H1 (cell line): ENCODE measurements around the gene RNF13. TPM values are rescaled to one million over a fixed set of nuclear protein-coding genes. Genes with fewer than 3 reads are reported as not detected.
A peak's percentile ranks its signal among the peaks of the same experiment; 100 is the strongest.

Source experiments
- ASH2L ChIP-seq: fragments of 200-600, 300-600 bp; sonication (generic); IDR thresholded peaks from one replicate; pipeline ENCODE4 v1.7.1; 2017; ENCODE audit warnings: low read length
- CREB1 ChIP-seq: IDR thresholded peaks from 2 replicates; pipeline ENCODE4 v1.6.1; 2012; ENCODE audit warnings: inconsistent platforms
- EP300 ChIP-seq, 2 experiments: IDR thresholded peaks; 1 replicate in 1 of 2; 2 replicates in 1 of 2; pipeline ENCODE4 v1.6.1; 2011 to 2012; ENCODE audit warnings: low read depth in 2 of 2, low read length in 2 of 2, mild to moderate bottlenecking in 2 of 2, borderline replicate concordance in 1 of 2, inconsistent platforms in 1 of 2, moderate library complexity in 1 of 2
- EZH2 ChIP-seq: fragments of 200-600 bp; sonication (generic); IDR thresholded peaks from 2 replicates; pipeline ENCODE4 v1.7.1; 2012; ENCODE audit warnings: low read depth, mild to moderate bottlenecking, moderate library complexity, low read length, inconsistent platforms; ENCODE audit not compliant: severe bottlenecking
- FOSL1 ChIP-seq: IDR thresholded peaks from 2 replicates; pipeline ENCODE4 v1.6.1; 2011; ENCODE audit warnings: mild to moderate bottlenecking, low read depth, low read length, moderate library complexity; ENCODE audit not compliant: insufficient read depth
- GTF2F1 ChIP-seq: IDR thresholded peaks from 2 replicates; pipeline ENCODE4 v1.6.1; 2012; ENCODE audit warnings: low read depth, low read length, improper control_type of control experiment, borderline replicate concordance
- HDAC2 ChIP-seq, 2 experiments: fragments of 300-600 bp in 1 of 2; sonication (generic) in 1 of 2; IDR thresholded peaks; 2 replicates each; pipeline ENCODE4 v1.6.1; 2011 to 2012; ENCODE audit warnings: low read depth in 2 of 2, low read length in 2 of 2, mild to moderate bottlenecking in 2 of 2, moderate library complexity in 2 of 2, borderline replicate concordance in 1 of 2, inconsistent platforms in 1 of 2
- KDM4A ChIP-seq: IDR thresholded peaks from one replicate; pipeline ENCODE4 v1.7.1; 2012; ENCODE audit warnings: low read depth, mild to moderate bottlenecking, moderate library complexity, low read length, inconsistent platforms; ENCODE audit not compliant: severe bottlenecking
- KDM5A ChIP-seq: fragments of 200-600 bp; IDR thresholded peaks from 2 replicates; pipeline ENCODE4 v1.7.1; 2012; ENCODE audit warnings: mild to moderate bottlenecking, low read length, inconsistent platforms, mixed read lengths
- MAFK ChIP-seq: IDR thresholded peaks from 2 replicates; pipeline ENCODE4 v1.6.1; 2012; ENCODE audit warnings: low read depth, mild to moderate bottlenecking, improper control_type of control experiment, low read length
- PHF8 ChIP-seq: fragments of 200-600 bp; sonication (generic); conservative IDR thresholded peaks from 2 replicates; pipeline ENCODE4 v1.7.1; 2012; ENCODE audit warnings: low read depth, mild to moderate bottlenecking, inconsistent platforms, low read length, moderate library complexity
- POLR2AphosphoS5 ChIP-seq: IDR thresholded peaks from 2 replicates; pipeline ENCODE4 v1.6.1; 2011; ENCODE audit warnings: low read depth, low read length
- SP1 ChIP-seq: IDR thresholded peaks from 2 replicates; pipeline ENCODE4 v1.6.1; 2011; ENCODE audit warnings: low read depth, low read length
- SP4 ChIP-seq: IDR thresholded peaks from 2 replicates; pipeline ENCODE4 v1.6.1; 2012; ENCODE audit warnings: low read length, inconsistent platforms
- SRF ChIP-seq: IDR thresholded peaks from 2 replicates; pipeline ENCODE4 v1.6.1; 2011; ENCODE audit warnings: mild to moderate bottlenecking, low read depth, low read length, moderate library complexity
- TBP ChIP-seq: IDR thresholded peaks from 2 replicates; pipeline ENCODE4 v1.6.1; 2011; ENCODE audit warnings: low read depth, low read length, improper control_type of control experiment
- TEAD4 ChIP-seq: IDR thresholded peaks from 2 replicates; pipeline ENCODE4 v1.6.1; 2012; ENCODE audit warnings: low read depth, low read length, inconsistent platforms, mixed read lengths
- polyA plus RNA-seq, 7 experiments: library from polyadenylated mRNA; depleted of rRNA in 3 of 7; stranded (reverse) in 5 of 7; unstranded in 2 of 7; fragments of >200 nt in 5 of 7; fragments of 200-250 nt in 2 of 7; gene quantifications; 1 replicate in 5 of 7; 2 replicates in 1 of 7; 4 replicates in 1 of 7; pipeline versions ENCODE4 v1.2.1 to v1.2.3, GENCODE V29; 2011 to 2013; ENCODE audit warnings: missing spikeins in 2 of 7, mixed read lengths in 2 of 7
- total RNA-seq: library from RNA; stranded (reverse); fragmentation: NEBNext Ultra II Directional; extraction: Animal tissue kit (Norgen Biotek cat#: 25700); gene quantifications from 2 replicates; pipeline ENCODE4 v1.2.1, GENCODE V29; 2021
- TF ChIP-seq, protein P1 (sequence below): IDR thresholded peaks from 2 replicates; pipeline ENCODE4 v1.6.1; 2011; ENCODE audit warnings: low read depth, mild to moderate bottlenecking, low read length; ENCODE audit not compliant: insufficient read depth
- TF ChIP-seq, protein P2 (sequence below): IDR thresholded peaks from 2 replicates; pipeline ENCODE4 v1.6.1; 2012; ENCODE audit warnings: inconsistent platforms

The RNF13 gene
- total and polyA plus RNA-seq, 2 of the 8 experiments (the other 6 are each of a cell fraction or from before 2014, with no cell fraction given) = 19.4 to 35.4 TPM

DNA sequence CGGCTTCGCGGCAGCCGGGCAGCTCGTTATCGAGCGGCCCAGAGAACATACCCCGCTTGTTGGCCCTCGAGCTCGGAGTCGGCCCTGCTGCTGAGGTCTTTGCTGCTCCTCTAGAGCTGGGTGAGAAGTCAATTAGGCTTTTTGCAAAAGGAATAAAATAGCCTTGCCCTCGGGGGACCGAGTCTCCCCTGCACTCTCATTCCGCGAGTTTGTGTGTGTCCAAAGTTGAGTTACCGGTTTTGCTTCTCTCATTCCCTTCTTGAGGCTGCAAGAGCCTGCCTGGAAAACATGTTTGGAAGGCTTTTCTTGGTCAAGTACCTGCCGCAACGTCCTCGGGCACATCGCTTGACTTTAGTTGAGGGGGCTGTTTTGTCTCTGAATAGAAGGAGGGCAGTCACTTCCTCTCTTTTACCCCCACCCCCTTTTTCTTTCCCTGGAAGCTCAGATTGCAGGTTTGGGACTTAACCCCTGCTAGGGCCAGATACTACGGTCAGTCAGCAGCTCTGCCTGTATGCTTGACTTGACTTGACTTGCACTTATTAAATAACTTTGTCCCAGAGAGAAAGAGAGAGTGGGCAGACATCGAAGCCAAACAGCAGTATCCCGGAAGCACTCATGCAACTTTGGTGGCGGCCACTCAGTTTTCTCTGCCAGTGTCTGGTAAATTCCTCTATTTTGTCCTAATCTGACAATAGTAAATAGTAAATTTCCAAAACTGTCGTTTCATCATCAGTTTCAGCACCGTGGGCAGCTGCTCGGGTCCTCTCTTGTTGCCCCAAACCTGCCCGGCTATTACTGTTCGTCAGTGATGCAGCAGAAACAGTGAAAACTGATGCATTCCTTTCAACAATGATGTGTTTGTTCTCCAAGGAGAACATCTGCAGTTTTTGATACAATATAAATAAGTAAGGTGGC, 609 bp downstream of the RNF13 start (continued):
- TF ChIP-seq KDM4A (no peak), MAFK (no peak), SRF (no peak), TEAD4 (no peak), POLR2AphosphoS5 (peak; percentile 25; the same call in 1 of the 2 replicates), HDAC2 (IDR thresholded peaks at IDR 0.05; ENCODE audit: borderline replicate concordance in 1 of 2, low read depth in 2 of 2, low read length in 2 of 2) (no peak), GTF2F1 (no peak), EP300 (IDR thresholded peaks at IDR 0.05; ENCODE audit: borderline replicate concordance in 1 of 2, low read depth in 2 of 2, low read length in 2 of 2) (no peak), CREB1 (no peak), EZH2 (no peak), SP1 (no peak), FOSL1 (no peak), SP4 (no peak), PHF8 (no peak), TBP (no peak), KDM5A (no peak), ASH2L (peak; percentile 59)
- TF ChIP-seq, protein P1, sequence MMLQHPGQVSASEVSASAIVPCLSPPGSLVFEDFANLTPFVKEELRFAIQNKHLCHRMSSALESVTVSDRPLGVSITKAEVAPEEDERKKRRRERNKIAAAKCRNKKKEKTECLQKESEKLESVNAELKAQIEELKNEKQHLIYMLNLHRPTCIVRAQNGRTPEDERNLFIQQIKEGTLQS = peak; percentile 5; the same call in 1 of the 2 replicates
- TF ChIP-seq, protein P2, sequence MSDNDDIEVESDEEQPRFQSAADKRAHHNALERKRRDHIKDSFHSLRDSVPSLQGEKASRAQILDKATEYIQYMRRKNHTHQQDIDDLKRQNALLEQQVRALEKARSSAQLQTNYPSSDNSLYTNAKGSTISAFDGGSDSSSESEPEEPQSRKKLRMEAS = no peak
